ENCODE data around the gene TYMS.

The TYMS gene

GRCh38 chr18:712401-713134, 55.1 kb downstream of the TYMS start, which contains the start of gene ENOSF1:
TSS of gene ENOSF1 (minus strand) at chr18:712630. CDS start at chr18:712587, 43 bp downstream.
- DNase-seq (ENCODE audit: low spot score) = peak; percentile 96

- no peak for DNase-seq (ENCODE audit: low spot score)
Measured at GRCh38 chr18:713135-713490, 55.7 kb downstream of the TYMS start.

GRCh38 chr18:715626-716025, 58.2 kb downstream of the TYMS start:
- DNase-seq (ENCODE audit: low spot score) = no peak

GRCh38 chr18:717003-717402, 59.5 kb downstream of the TYMS start:
- DNase-seq (ENCODE audit: low spot score) = no peak

Measured in HuH-7.5 (cell line).